ENCODE measurements around the gene PLEKHJ1.

The PLEKHJ1 gene

DNA sequence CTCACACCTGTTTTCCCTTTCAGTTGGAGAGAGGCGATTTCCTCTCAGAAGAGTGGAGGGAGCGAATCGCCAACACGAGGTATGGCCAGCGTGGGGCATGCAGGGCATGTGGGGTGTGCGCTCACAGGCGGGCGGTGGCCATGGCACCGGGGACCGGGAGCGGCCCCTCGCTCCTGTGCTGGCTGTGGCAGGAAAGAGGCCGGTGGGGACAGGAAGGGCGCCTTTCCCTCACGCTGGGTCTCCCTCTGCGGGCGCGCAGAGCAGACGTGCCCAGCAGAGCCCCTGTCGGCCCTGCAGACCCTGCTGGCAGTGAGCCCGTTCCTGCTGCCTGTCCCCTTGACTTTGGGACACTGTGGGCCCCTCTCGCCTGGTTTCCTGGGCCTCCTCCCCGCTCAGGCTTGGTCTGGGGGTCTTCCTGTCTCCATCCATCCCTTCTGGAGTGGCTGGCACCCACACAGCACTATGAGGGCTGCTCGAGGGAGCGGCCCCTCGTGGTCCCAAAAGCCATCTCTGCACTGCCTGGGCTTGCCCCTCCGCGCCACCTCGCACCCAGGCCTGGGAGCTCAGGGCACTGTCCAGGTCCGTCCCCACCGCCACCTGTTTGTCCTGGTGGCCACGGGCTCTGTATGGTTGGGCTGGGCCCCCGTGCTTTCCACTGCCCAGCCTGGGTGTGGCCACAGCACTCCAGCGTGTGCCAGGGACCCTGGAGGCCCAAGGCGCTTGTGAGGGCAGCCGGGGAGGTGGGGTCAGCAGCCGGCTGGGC lies 36.1 kb downstream of the PLEKHJ1 start:
- no peak for TF ChIP-seq JUND (IDR thresholded peaks at IDR 0.05; ENCODE audit: low read depth)
- in situ Hi-C loops (cut with HindIII; ENCODE audit: low pct_unique_long_range_greater_than_20kb, low sequenced_read_pairs), result no loop called here
- DNase-seq (ENCODE audit: low read depth in 1 of 2, low spot score in 1 of 2), result no peak

DNA sequence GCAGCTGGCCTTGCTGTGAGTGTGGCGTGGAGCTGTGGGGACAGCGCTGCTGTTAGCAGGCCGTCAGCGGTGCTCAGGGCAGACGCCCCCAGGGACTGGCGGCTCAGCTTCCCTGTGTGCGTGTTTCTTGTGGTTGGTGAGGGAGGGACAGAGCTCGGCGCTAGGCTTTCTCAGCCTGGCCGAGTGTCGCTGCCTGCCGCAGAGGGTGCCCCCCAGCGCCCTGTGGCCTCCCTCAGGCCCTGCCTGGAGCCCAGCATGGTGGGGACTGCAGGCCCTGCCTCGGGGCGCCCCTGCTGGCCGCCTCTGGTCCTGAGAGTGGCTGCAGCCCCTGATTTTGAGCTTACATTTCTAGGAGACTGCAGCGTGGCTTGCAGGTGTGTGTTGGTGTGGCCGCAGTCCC lies 36.9 kb downstream of the PLEKHJ1 start:
- no peak for DNase-seq (ENCODE audit: low read depth in 1 of 2, low spot score in 1 of 2)
- no peak for TF ChIP-seq JUND (IDR thresholded peaks at IDR 0.05; ENCODE audit: low read depth)
- in situ Hi-C loops (cut with HindIII; ENCODE audit: low pct_unique_long_range_greater_than_20kb, low sequenced_read_pairs), result no loop called here

DNA sequence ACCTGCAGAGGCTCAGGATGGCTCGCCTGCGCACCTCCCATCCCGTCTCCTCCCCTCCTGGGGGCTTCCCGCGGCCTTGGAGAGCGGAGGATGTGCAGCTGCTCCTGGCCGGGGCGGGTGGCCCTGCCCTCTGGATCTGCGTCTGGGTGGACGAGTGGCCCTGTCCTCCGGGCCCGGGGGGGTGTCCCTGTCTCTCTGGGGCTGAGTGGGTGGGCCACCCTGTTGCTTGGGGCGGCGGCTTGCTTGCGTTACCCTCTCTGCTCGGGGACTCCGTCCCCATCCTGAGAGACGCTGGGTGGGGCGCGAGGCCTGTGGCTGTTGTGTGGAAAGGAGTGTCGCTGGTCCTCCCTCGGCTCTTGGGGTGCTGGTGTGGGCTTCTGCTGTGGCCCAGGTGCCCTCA lies 37.8 kb downstream of the PLEKHJ1 start:
- no peak for TF ChIP-seq JUND (IDR thresholded peaks at IDR 0.05; ENCODE audit: low read depth)
- in situ Hi-C loops (cut with HindIII; ENCODE audit: low pct_unique_long_range_greater_than_20kb, low sequenced_read_pairs), result no loop called here
- DNase-seq (ENCODE audit: low read depth in 1 of 2, low spot score in 1 of 2), result no peak

DNA sequence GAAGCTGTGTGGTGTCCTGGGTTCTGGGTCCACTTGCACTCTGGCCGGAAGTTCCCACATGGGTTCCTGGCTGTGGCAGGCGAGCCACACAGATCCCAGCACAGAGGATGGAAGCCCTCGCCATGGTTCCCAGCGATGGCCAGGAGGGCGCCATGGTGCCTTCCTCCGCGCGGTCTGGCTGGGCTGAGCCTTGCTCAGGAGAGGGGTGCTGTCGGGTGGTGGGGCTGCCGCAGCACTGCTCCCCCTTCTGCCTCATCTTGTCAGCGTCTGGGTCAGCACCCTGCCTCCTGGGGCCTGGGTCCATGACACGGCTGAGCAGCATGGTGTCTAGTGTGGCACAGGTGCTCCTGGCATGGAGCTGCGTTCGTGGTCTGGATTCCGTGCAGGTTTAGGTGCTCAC lies 38.9 kb downstream of the PLEKHJ1 start:
- TF ChIP-seq JUND (IDR thresholded peaks at IDR 0.05; ENCODE audit: low read depth), result no peak
- DNase-seq (ENCODE audit: low read depth in 1 of 2, low spot score in 1 of 2), result no peak
- in situ Hi-C loops (cut with HindIII; ENCODE audit: low pct_unique_long_range_greater_than_20kb, low sequenced_read_pairs), result no loop called here

DNA sequence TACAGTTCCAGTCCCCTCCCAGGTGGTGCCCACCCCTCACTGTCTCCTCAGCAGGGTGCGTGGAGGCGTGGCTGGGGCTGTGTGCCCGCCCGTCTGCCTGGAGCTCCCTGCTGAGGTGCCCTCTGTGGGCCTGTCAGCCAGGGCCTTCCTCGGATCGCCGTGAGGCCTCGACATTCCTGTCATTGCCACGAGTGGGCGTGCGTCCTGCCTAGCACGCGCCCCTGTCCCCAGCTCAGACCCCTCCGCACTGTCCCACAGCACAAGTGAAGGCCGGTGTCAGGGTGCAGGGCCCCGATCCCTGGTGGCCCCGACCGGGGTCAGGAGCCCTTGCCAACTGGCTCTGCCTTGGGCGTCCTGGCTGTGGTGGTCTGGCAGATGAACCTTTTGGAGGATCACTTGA lies 40.2 kb downstream of the PLEKHJ1 start:
- in situ Hi-C loops (cut with HindIII; ENCODE audit: low pct_unique_long_range_greater_than_20kb, low sequenced_read_pairs), result no loop called here
- TF ChIP-seq JUND (IDR thresholded peaks at IDR 0.05; ENCODE audit: low read depth), result no peak
- no peak for DNase-seq (ENCODE audit: low read depth in 1 of 2, low spot score in 1 of 2)

DNA sequence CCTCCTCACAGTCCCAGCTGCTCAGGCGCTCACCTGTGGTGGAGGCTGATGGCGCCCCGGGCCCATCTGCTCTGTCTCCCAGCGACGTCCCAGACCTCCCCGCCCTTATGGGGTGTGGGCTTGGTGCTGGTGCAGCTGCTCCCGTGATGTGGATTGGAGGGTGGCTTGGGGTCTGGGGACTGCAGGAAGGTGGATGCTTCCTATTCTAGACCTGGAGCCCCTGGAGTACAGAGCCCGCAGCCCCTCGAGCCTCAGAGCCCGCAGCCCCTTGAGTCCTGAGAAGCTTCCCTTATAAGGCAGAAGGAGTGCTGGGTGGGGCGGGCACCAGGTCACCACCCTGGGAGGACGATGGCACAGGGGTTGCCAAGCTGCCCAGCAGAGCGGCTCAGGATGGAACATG lies 40.8 kb downstream of the PLEKHJ1 start:
- DNase-seq (ENCODE audit: low read depth in 1 of 2, low spot score in 1 of 2), result no peak
- in situ Hi-C loops (cut with HindIII; ENCODE audit: low pct_unique_long_range_greater_than_20kb, low sequenced_read_pairs), result no loop called here
- no peak for TF ChIP-seq JUND (IDR thresholded peaks at IDR 0.05; ENCODE audit: low read depth)

DNA sequence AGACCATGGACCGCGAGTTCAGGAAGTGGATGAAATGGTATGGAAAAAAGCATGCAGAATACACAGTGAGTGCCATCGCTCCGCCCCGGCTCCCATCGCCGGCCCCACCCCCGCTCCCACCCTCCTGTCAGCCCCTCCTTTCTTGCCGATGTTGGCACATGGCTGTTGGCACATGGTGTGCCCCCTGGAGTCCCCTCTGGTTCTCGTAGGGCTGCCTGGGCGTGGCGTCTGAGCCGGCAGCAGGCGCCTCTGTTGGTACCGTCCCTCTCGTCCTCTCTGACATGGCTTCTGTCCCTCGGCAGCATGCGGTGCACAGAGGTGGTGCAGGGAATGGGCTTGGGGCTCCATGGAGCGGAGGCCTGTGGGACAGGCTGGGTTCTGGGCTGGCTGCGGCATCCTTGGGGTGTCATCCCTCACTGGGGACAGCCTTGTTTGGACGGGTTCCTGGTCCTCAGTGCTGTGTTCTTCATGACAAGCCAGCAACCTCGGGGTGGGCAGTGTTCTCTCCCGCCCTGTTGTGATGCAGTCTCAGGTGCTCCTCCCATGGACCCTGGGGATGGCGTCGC lies 41.5 kb downstream of the PLEKHJ1 start:
- in situ Hi-C loops (cut with HindIII; ENCODE audit: low pct_unique_long_range_greater_than_20kb, low sequenced_read_pairs), result no loop called here
- DNase-seq (ENCODE audit: low read depth in 1 of 2, low spot score in 1 of 2), result no peak
- TF ChIP-seq JUND (IDR thresholded peaks at IDR 0.05; ENCODE audit: low read depth), result no peak

DNA sequence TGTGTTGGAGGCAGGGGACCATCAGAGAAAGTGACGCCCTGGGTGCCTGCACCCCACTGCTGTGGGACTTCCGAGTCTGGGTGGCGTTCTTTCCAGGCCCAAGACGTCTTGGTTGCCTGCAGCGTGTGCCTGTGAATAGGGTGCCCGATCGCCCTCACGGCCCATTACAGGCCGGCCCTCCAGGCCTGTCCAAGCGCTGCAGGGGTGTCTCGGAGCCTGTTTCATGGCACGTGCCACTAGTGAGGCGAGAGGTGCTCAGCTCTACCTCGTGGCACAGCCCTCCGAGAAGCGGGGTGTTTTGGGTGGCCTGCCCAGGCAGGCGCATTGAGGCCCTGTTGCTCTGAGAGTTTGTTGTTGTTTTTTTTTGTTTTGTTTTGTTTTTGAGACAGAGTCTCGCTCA lies 42.3 kb downstream of the PLEKHJ1 start:
- no peak for DNase-seq (ENCODE audit: low read depth in 1 of 2, low spot score in 1 of 2)
- in situ Hi-C loops (cut with HindIII; ENCODE audit: low pct_unique_long_range_greater_than_20kb, low sequenced_read_pairs), result no loop called here
- no peak for TF ChIP-seq JUND (IDR thresholded peaks at IDR 0.05; ENCODE audit: low read depth)

DNA sequence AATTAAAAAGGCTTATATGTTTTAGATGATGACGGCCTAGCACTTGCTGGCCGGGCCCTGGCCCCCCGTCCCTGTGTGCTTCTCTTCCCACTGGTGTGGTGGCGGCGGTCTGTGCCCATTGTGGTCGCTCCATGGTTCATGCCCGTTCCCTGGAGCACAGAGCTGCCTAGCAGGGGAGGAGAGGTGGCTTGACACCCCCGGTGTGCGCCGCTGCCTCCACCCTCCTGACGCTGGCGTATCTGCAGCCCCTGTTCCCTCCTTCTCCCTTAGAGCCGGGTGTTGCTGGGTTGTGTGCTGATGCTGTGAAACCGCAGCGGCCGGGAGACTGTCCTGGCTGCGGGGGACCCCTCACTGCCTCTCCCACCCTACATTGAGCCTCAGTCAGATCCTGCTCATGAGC lies 43.3 kb downstream of the PLEKHJ1 start:
- in situ Hi-C loops (cut with HindIII; ENCODE audit: low pct_unique_long_range_greater_than_20kb, low sequenced_read_pairs), result no loop called here
- no peak for TF ChIP-seq JUND (IDR thresholded peaks at IDR 0.05; ENCODE audit: low read depth)
- no peak for DNase-seq (ENCODE audit: low read depth in 1 of 2, low spot score in 1 of 2)

DNA sequence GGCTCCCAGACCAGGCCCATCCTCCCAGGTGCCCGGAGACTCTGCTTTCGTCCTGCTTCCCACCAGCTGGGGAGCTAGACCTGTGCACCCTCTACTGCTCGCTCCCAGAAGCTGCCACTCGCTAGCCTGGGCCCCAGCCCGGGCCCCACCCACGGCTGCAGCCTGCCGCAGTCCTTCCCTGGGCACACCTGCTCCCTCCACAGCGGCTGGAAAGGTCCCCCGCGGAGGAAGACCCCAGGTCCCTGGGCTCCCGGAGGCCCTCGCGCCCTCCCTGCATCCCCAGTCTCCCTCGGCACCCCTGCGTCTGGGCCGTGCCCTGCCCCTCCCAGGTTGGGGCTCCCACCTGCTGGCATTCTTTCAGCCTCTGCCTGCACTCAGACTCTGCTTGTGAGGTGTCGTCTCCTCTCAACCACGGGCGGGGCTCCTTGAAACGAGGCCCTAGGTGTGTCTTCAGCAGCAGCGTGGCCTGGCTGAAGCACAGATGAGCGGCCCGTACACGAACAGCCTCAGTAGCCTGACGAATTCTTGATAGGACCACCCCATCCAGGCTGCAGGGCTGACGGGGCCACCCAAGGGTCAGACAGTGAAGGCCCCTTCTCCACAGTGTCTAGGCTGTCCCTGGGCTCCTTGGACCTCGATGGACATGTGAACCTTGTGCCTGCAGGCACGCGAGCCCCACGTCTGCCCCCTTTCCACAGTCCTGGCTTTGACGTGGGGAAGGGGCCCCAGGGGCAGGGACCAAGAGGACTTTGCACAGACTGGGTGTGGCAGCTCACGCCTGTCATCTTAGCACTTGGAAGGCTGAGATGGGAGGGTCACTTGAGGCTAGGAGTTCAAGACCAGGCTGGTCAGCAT lies 44.4 kb downstream of the PLEKHJ1 start:
- in situ Hi-C loops (cut with HindIII; ENCODE audit: low pct_unique_long_range_greater_than_20kb, low sequenced_read_pairs), result no loop called here
- TF ChIP-seq JUND (IDR thresholded peaks at IDR 0.05; ENCODE audit: low read depth), result no peak
- DNase-seq (ENCODE audit: low read depth in 1 of 2, low spot score in 1 of 2), result no peak

DNA sequence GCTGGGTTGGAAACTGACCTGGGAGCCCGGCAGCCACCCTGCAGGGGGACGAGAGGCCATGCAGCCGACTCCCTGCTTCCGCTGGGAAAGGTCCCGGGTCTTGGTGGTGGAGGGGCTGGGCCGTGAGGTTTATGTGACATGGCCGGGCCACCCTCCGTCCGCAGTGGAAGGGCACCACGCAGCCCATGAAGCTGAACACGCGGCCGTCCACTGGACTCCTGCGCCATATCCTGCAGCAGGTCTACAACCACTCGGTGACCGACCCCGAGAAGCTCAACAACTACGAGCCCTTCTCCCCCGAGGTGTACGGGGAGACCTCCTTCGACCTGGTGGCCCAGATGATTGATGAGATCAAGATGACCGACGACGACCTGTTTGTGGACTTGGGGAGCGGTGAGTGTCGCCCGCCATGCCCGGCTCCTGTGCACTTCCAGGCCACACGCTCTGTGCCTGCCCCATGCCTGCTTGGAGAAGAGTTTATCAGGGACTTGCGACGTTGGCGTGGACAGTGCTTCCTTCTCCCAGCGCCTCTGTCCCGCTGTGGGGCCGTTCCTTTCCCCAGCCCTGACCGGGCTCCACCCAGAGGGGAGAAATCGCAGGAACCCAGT lies 45.2 kb downstream of the PLEKHJ1 start:
- in situ Hi-C loops (cut with HindIII; ENCODE audit: low pct_unique_long_range_greater_than_20kb, low sequenced_read_pairs), result no loop called here
- no peak for TF ChIP-seq JUND (IDR thresholded peaks at IDR 0.05; ENCODE audit: low read depth)
- no peak for DNase-seq (ENCODE audit: low read depth in 1 of 2, low spot score in 1 of 2)

DNA sequence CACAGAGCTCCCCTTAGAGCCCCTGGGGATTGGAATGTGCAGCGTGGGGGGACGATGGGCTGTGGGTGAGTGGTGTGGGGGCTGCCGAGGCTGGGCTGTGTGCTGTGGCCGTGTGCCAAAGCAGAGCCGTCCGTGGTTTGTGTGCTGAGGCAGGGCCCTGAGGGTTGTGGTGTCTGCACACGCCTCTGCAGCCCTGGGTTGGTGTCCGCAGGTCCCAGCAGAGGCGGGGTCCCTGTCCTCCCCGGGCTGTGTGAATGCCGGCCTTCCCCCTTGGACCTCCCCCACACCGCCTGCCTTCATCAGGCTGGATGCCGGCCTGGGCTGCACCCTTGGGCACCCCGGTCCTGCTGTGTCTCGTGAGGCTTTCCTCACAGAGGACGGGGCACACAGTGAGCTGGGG lies 46.2 kb downstream of the PLEKHJ1 start:
- in situ Hi-C loops (cut with HindIII; ENCODE audit: low pct_unique_long_range_greater_than_20kb, low sequenced_read_pairs), result no loop called here
- no peak for TF ChIP-seq JUND (IDR thresholded peaks at IDR 0.05; ENCODE audit: low read depth)
- DNase-seq (ENCODE audit: low read depth in 1 of 2, low spot score in 1 of 2), result no peak

Measured in T47D (cell line).